ENCODE measurements around the gene SMIM31.

SMIM31 gene

DNA sequence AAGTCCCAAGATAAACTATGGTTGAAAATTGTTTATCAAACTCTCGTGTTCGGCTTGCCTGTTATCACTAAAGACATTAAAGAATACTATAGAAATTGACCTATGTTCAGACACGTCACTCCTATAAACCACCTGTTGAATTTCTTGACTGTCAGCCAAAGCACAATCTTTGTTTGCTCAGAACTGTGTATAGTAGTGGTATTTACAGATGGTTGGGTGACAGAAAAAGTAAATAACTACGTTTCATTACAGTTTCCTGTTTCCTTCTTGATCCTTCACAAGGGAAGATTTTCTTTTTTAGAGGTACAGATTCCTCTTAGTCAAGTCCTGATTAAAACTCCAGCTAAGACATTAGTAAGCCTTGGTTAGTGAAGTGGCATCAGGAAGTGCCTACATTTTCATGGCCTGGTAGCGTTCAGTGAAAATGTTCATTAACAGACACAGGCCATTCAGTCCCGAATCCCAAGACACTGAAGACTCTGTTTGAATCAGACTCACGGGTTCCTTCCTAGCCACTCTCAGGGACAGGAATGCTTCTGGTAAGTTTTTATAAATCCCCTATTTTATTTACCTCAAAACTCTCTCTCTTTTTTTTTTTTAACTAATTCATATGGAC lies at the start of gene SMIM31:
Gene SMIM31, plus strand, starts transcription at position 259 of the 616 bp plus-strand sequence. CDS start 16,313 bp downstream, outside the sequence.
- TF ChIP-seq GATA2 (IDR thresholded peaks at IDR 0.05; ENCODE audit: low read depth, low read length) (no peak), GATA3 (IDR thresholded peaks at IDR 0.05; ENCODE audit: low read depth, low read length) (no peak)

DNA sequence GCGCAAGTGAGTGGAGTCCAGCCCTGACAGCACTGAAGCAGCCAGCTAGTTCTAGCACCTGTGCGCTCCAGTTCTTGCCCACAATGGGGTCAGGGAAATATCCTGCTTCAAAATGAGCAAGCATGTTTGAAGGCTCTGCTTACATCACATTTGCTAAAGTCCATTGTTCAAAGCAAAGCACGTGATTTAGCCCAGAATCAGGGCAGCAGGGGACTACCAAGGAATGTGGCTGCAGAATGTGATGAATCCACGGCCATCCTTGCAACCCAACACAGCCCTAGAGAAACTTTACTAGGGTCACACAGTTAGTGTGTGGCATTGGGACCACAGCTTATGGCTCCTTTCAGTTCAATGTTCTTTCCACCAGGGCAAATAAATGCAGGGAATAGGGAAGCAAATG lies 47.3 kb upstream of the SMIM31 start:
- TF ChIP-seq GATA3 (IDR thresholded peaks at IDR 0.05; ENCODE audit: low read depth, low read length), result no peak
- TF ChIP-seq GATA2 (IDR thresholded peaks at IDR 0.05; ENCODE audit: low read depth, low read length), result no peak

DNA sequence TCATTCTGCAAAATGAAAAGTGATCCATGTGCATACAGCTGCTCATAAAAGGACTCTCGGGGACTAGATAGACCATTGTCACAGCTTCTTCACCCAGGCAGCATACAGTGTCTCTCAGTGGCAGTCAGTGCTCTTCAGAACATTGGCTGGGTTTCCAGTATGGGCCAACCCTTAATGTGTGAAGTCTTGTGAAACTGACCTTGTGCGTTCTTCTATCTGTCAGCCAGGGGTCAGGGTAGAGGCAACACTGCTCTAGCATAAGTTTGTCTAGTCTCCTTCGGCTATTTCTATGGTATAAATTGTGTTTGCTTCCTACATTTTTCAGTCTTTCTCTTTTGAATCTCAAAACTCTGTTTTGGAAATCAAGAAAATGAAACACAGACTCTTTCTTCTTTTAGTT lies 37.0 kb upstream of the SMIM31 start:
- no peak for TF ChIP-seq GATA3 (IDR thresholded peaks at IDR 0.05; ENCODE audit: low read depth, low read length)
- TF ChIP-seq GATA2 (IDR thresholded peaks at IDR 0.05; ENCODE audit: low read depth, low read length), result no peak

DNA sequence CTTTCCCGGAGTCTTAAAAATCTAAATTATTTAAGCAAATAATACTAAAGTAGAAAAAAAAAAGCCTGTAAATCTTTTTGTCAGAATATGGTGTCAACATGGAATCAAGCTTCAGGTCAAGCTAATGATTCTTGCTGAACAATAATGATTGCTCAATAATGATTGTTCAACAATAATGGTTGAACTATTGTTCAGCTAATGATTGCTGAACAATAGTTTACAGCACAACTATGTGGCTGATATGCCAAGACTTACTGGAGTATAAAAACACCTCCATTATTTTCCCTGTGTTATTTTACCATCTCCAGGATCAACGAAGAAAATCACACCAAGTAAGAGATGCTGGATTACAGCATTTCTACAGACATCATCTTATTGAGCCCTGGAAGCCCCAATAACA lies 35.1 kb upstream of the SMIM31 start:
- TF ChIP-seq GATA3 (IDR thresholded peaks at IDR 0.05; ENCODE audit: low read depth, low read length) (no peak), GATA2 (IDR thresholded peaks at IDR 0.05; ENCODE audit: low read depth, low read length) (no peak)

DNA sequence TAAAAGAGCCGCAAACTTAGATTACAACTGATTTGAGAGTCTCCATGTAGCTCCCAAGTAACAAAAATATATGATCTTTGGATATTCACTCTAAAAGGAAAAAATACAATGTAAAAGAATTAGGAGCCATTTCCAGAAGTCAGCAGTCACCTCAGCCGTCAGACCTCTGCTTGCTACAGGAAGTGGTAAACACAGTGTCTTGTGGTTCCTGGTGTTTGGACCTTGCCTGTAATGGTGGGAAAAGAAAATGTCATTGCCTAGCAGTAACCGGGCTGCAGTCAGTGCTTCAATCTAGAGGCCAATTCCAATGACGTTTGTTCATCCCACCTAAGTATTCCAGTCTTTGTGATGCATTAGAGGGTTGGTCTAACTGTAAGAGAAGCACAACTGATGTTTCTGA lies 28.9 kb upstream of the SMIM31 start:
- TF ChIP-seq GATA3 (IDR thresholded peaks at IDR 0.05; ENCODE audit: low read depth, low read length), result no peak
- no peak for TF ChIP-seq GATA2 (IDR thresholded peaks at IDR 0.05; ENCODE audit: low read depth, low read length)

DNA sequence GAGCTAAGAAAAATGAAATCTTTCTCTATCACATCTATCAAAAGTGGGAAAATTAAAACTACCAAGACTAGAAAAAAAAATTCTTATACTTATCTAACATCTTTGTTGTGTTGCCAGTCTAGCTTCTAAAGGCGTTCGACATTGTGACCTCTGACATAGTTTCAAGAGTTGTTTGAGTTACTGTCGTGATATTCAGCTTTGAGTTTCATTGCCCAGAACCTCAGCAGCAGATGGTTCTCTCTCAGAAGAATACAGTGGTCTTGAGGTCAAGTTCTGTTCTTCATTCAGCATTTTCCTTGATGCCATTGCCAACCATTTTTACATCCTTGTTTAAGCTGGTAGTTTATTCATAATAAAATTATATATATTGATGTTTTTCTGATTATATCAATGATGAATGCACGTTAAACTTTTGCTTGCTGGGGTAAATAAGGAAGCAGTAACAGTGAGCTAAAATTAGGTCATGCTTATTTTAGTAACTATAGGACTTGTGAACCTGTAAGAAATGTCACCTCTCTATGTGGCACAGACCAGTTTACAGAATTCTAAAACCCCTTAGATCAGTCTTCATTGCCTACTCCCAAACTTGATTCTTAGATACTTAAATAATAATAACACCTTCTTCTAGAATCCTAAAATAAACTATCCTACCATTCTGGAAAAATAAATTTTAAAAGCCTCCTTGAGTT lies 23.1 kb upstream of the SMIM31 start:
- TF ChIP-seq GATA2 (IDR thresholded peaks at IDR 0.05; ENCODE audit: low read depth, low read length) (no peak), GATA3 (IDR thresholded peaks at IDR 0.05; ENCODE audit: low read depth, low read length) (no peak)

DNA sequence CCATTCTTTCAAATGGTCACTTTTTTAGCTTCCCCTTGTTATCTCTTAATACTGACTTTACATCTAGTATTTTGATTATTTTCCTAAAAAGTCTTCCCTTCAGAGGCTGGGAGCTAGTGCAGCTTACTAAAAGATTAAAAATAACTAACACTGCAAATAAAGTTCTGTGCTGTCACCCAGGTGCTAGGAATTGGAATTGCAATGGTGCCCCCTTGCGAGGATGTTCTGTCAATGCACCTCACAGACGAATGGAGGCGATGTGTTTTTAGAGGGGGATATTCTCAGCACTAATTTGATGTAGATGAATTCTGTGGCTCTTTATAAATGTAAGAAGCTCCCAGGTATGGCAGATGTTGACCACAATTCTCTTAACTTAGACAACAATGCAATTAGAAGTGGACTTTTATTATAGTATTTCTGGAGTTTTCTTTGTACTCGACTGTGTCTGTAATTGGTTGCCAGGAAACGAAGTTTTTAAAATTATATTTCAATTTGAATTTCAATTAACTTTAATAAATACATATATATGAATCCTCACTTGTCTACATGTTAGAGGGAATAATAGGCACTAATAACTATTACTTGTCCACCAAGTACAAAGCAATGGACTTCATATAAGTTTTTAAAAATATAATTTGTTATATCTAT lies 22.0 kb upstream of the SMIM31 start:
- TF ChIP-seq GATA2 (IDR thresholded peaks at IDR 0.05; ENCODE audit: low read depth, low read length) (no peak), GATA3 (IDR thresholded peaks at IDR 0.05; ENCODE audit: low read depth, low read length) (no peak)

DNA sequence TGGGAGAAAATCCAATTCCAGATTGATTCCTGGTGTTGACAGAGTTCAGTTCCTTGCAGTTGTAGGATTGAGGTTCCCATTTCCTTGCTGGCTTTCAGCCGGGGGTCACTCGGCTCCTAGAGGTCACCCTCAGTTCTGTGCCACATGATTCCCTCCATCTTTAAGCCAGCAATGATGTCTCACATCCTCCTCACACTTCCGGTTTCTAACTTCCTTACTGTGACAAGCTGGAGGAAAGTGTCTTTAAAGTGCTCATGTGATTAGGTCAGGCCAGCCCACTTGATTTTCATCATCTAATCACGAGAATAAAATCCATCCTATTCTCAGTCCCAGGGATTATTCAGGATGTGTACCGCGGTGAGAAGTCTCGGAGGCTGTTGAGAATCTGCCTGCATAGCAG lies 19.4 kb upstream of the SMIM31 start:
- TF ChIP-seq GATA3 (IDR thresholded peaks at IDR 0.05; ENCODE audit: low read depth, low read length) (no peak), GATA2 (IDR thresholded peaks at IDR 0.05; ENCODE audit: low read depth, low read length) (no peak)

DNA sequence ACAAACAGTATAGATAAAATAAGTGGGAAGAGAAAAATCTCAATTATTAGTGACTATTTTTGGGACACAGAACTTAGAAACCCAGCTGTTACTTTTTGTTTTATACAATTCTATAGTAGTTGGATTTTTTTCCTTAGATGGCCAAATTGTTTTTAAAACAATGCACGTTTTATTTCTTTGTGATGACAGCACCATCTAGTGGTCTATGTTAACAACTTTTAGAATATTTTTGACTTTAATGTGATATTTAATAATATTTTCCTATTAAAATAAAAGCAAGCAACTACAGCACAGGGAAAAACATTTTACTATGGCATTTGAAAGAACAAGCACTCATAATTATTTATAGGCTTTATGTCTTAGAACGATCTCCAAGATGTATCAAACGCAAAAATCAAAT lies 5.6 kb upstream of the SMIM31 start:
- TF ChIP-seq GATA3 (IDR thresholded peaks at IDR 0.05; ENCODE audit: low read depth, low read length) (no peak), GATA2 (IDR thresholded peaks at IDR 0.05; ENCODE audit: low read depth, low read length) (no peak)

DNA sequence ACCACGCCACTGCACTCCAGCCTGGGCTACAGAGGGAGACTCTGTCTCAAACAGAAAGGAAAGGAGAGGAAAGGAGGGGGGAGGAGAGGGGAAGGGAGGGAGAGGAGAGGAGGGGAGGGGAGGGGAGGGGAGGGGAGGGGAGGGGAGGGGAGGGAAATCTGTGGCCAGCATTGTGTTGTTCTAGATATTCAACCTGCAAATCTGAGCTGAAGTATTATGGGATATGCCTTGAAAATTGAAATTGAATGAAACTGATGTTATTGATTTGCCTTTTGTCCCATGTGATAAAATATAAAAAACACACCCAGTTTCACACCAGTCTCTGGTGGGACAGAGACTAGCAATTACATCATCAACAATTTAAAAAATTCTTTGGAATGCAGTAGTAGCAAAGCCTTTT lies 1.5 kb downstream of the SMIM31 start:
- TF ChIP-seq GATA3 (IDR thresholded peaks at IDR 0.05; ENCODE audit: low read depth, low read length), result no peak
- no peak for TF ChIP-seq GATA2 (IDR thresholded peaks at IDR 0.05; ENCODE audit: low read depth, low read length)

DNA sequence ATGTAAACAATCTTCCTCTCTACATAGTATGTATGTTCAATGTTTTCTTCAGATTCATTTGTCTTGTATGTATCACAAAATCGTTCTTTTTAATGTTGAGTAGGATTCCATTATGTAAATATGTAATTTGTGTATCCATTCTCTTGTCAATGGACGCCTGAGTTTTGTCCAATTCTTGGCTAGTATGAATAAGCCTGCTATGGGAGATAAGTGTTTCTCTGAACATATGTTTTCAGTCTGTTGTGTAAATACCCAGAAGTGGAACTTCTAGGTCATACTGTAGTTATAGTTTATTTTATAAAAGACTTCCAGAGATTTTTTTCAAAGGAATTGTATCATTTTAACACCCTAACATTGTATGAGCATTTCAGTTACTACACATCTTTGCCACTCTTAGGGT lies 2.8 kb downstream of the SMIM31 start:
- TF ChIP-seq GATA3 (IDR thresholded peaks at IDR 0.05; ENCODE audit: low read depth, low read length), result no peak
- TF ChIP-seq GATA2 (IDR thresholded peaks at IDR 0.05; ENCODE audit: low read depth, low read length), result no peak

DNA sequence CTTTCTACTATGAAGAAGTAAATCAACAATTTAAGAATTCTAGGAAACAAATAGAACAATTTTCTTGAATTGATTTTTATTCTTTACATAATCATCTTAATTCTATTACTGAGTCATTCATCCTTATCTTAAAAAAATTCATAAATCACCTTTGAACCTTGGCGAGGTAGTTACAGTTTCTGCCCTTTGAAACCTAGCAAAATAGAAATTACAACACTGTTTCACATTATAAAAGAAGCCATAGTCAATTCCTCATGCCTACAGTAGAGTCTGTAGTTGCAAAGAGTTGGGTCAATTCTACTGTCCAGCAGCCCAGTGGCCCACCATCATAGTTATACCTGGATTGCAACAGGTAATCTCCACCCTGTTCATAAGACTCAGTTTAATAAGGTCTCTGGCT lies 7.3 kb downstream of the SMIM31 start:
- TF ChIP-seq GATA2 (IDR thresholded peaks at IDR 0.05; ENCODE audit: low read depth, low read length), result no peak
- no peak for TF ChIP-seq GATA3 (IDR thresholded peaks at IDR 0.05; ENCODE audit: low read depth, low read length)

DNA sequence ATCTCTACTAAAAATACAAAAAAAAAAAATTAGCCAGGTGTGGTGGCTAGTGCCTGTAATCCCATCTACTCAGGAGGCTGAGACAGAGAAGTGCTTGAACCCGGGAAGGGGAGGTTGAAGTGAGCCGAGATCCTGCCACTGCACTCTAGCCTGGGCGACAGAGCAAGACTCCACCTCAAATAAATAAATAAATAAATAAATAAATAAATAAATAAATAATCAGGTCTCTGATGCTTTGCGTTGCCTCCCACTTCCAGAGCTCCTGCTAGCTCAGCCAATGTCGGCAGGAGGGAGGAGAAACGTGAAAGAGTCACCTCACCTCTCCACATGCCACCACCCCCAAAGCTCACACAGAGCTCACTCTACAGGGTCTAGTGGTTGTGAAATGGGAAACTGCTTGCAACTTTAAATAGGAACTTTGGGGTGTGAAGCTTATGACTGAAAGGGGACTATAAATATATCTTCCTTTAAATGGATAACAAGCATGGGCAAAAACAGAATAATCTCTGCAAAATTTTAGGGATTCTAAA lies 7.9 kb downstream of the SMIM31 start:
- TF ChIP-seq GATA2 (IDR thresholded peaks at IDR 0.05; ENCODE audit: low read depth, low read length), result no peak
- TF ChIP-seq GATA3 (IDR thresholded peaks at IDR 0.05; ENCODE audit: low read depth, low read length), result no peak

DNA sequence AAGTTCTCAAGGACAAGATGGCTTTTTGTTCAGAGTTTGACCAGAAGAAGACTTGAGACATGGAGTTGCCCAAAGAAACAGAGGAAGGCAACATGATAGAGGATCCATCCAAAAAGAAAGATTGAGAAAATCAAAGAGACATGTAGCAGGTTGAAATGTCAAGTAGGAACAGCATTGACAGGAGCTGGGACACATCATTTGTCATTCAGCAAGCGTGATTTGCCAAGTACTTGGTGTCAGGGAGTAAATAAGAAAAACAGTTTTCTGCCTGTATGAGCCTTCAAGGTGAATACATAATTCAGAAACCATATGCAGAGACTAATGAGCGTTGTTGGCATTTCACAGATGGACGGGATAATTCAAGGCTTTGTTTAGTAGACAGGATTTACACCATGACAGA lies 11.2 kb downstream of the SMIM31 start:
- no peak for TF ChIP-seq GATA2 (IDR thresholded peaks at IDR 0.05; ENCODE audit: low read depth, low read length)
- no peak for TF ChIP-seq GATA3 (IDR thresholded peaks at IDR 0.05; ENCODE audit: low read depth, low read length)

DNA sequence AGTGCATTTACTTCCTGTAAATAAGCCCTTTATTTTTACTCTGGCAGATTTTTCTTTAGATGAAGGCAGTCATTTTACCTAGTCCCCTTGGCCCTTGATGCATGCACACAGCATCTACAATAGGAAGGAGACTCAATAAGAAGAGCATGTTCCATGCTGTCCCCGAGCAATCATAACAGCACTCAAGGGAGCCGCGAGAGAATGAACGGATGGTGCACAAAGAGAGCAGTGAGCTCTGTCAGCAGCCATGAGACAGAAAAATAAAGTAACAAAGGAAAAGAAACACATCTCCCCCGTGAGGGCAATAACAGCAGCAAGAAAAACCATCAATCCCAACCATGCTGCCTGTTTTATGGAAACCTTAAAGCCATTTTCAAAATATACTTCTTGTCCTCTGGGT lies 11.9 kb downstream of the SMIM31 start:
- TF ChIP-seq GATA3 (IDR thresholded peaks at IDR 0.05; ENCODE audit: low read depth, low read length) (no peak), GATA2 (IDR thresholded peaks at IDR 0.05; ENCODE audit: low read depth, low read length) (no peak)

Measured in SH-SY5Y (cell line).